K562 (cell line): Measurements from ENCODE around the gene ADCY6.

Experiments used
- CHD2 ChIP-seq: IDR thresholded peaks from 2 replicates; pipeline ENCODE4 v1.6.1; 2011; ENCODE audit warnings: low read depth, low read length
- POLR2A ChIP-seq: fragments of 450-650 bp; conservative IDR thresholded peaks from 2 replicates; pipeline ENCODE4 v1.6.1; 2016
- TF ChIP-seq, protein P1 (sequence below), 3 experiments: IDR thresholded peaks in 2 of 3; conservative IDR thresholded peaks in 1 of 3; 2 replicates each; pipeline ENCODE4 v1.5.1; 2011 to 2012; ENCODE audit warnings: low read length in 3 of 3, mild to moderate bottlenecking in 3 of 3, control low read depth in 2 of 3, improper control_type of control experiment in 1 of 3, inconsistent platforms in 1 of 3, low read depth in 1 of 3, mixed read lengths in 1 of 3, moderate library complexity in 1 of 3; ENCODE audit not compliant: insufficient read depth in 2 of 3

DNA sequence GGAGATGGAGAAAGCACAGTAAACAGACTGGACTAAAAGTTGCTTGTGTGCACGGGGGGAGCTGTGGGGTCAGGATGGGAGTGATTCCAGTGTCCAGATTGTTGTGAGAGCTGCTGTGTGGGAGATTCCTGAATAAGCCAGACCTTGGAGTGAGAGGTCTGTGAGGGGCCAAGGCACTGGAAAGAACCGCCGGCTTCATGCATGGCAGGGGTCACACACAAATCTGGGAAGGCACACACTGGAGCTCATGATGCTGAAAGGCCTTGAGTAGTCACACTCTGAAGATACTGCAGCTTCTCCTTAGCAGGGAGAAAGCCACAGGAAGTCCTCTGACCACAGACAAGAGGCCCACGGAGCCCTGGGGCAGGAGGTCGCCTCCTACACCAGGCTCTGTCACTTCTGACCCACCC lies 23.1 kb downstream of the ADCY6 start:
- no peak for TF ChIP-seq CHD2
- no peak for TF ChIP-seq POLR2A
- TF ChIP-seq, protein P1, sequence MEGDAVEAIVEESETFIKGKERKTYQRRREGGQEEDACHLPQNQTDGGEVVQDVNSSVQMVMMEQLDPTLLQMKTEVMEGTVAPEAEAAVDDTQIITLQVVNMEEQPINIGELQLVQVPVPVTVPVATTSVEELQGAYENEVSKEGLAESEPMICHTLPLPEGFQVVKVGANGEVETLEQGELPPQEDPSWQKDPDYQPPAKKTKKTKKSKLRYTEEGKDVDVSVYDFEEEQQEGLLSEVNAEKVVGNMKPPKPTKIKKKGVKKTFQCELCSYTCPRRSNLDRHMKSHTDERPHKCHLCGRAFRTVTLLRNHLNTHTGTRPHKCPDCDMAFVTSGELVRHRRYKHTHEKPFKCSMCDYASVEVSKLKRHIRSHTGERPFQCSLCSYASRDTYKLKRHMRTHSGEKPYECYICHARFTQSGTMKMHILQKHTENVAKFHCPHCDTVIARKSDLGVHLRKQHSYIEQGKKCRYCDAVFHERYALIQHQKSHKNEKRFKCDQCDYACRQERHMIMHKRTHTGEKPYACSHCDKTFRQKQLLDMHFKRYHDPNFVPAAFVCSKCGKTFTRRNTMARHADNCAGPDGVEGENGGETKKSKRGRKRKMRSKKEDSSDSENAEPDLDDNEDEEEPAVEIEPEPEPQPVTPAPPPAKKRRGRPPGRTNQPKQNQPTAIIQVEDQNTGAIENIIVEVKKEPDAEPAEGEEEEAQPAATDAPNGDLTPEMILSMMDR (IDR thresholded peaks at IDR 0.05 in 2 of 3, conservative IDR thresholded peaks at IDR 0.05 in 1 of 3; ENCODE audit: insufficient read depth in 2 of 3, low read depth in 1 of 3, low read length in 3 of 3): no peak
